Head of caudate nucleus (tissue), 42 donors: ENCODE data around the gene COL6A3.
"Not testable (repeated sequence)": the region's sequence is repeated elsewhere in the genome, so short reads cannot be mapped to it uniquely, and the experiment has no call there.

Experiments used
- DNase-seq, 42 donors: peaks; one replicate each; pipeline versions ENCODE4 v3.0.0 to v3.0.0-alpha.2; 2020 to 2021; ENCODE audit warnings: mixed read lengths in 7 of 42
- intact Hi-C: fragments of 100-400 bp; cut with DNase I; formaldehyde crosslinking; loops from one replicate; pipeline ENCODE4 v1.15.0; 2022

The COL6A3 gene

GRCh38 chr2:237358721-237359517, 55.0 kb downstream of the COL6A3 start:
- no peak for DNase-seq
- intact Hi-C loops = no loop called here

DNA sequence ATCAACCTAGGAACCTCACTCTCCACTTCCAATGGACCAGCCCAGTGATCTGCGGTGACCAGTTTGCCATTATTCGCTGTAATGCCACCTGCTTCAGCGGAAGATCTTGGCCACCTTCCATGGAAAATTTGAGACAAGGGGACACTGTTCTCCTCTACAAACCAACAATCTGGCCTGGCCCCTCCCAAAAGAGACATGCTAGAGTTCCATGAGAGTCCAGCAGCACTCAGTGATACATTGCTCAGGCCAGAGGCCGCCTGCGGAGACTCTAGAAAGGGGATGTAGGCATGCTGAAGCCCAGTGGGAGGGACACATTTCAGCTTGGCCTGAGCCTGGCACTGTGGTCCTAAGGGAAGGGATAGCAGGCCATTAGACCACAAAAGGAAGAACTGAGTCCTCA, 58.3 kb downstream of the COL6A3 start:
- no peak for DNase-seq
- intact Hi-C loops = no loop called here

- intact Hi-C loops = no loop called here
- DNase-seq = no peak
Observed at GRCh38 chr2:237354892-237355291, 59.1 kb downstream of the COL6A3 start.

DNA sequence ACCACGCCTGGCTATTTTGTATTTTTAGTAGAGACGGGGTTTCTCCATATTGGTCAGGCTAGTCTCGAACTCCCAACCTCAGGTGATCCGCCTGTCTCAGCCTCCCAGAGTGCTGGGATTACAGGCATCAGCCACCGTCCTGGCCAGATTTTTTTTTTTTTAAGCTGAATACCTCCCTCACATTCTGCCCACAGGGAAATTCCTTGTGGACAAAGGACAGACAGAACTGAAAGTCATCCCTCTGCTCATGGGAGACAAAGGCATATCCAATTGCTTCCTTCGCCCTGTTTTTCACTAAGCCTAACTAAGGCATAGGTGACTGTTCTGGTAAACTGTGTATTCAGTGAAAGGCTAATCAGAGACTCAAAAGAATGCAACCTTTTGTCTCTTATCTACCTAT, 59.8 kb downstream of the COL6A3 start:
- DNase-seq, intact Hi-C loops: not testable (repeated sequence)

- no peak for DNase-seq
- intact Hi-C loops = no loop called here
Observed at GRCh38 chr2:237353215-237353614, 60.7 kb downstream of the COL6A3 start.

- DNase-seq = no peak
- intact Hi-C loops = no loop called here
Observed at GRCh38 chr2:237352279-237352845, 61.6 kb downstream of the COL6A3 start.

- intact Hi-C loops = no loop called here
- no peak for DNase-seq
Observed at GRCh38 chr2:237351796-237352195, 62.2 kb downstream of the COL6A3 start.

DNA sequence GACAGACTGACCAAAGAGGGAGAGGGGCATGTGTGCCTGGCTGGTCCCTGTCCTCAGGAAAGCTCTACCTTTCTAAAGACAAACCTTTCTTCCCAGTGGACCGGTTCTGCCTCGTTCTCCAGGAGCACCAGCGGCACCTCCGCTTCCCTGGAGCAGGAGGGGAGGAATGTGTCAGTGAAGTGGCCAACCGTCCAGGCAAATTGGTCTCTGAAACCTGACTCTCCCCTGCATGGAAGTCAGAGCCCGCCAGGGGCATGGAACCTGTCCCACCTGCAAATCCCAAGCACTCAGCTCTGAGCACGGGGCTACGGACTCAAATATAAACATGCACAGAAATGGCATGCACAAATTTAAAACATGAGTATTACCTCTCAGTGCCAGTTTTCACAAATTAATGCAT, 62.9 kb downstream of the COL6A3 start:
- intact Hi-C loops = no loop called here
- no peak for DNase-seq

DNA sequence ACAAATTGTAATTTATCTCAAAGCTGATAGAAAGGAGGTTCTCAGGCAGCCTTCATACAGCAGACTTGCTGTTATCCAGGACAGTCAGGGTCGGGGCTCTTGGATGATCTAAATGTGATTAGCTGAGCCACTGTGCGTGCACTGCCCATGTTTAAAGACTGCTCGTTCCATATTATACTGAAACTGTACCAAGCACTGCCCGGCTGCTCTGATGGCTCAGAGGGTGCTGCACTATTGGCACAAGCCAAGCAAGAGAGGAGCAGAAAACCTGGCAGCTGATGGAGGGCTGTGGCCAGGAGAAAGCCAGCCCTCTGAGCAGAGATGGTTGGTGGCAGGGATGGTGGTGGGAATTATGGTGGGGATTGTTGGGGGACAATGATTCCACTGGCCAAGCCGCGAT, 63.4 kb downstream of the COL6A3 start:
- intact Hi-C loops = no loop called here
- DNase-seq = no peak

DNA sequence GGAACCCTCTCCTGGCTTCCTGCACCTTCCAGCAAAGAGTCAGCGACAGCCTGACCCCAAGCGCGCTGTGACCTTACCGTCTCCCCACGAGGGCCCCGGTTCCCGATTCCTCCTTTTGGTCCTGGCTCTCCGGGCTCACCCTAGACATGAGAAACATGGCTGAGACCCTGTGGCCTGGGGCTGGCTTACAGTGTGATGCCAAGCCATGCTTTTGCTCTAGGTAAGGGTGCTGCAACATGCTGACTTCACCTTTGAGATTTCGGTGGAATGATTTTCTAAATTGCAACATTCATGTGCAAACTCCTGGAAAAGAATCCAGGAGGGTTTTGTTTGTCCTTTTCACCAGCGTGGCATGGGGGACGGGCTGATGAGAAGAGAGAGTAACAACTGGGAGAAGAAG, 63.9 kb downstream of the COL6A3 start:
- intact Hi-C loops = no loop called here
- no peak for DNase-seq

GRCh38 chr2:237348281-237348865, 65.6 kb downstream of the COL6A3 start:
- intact Hi-C loops = no loop called here

DNA sequence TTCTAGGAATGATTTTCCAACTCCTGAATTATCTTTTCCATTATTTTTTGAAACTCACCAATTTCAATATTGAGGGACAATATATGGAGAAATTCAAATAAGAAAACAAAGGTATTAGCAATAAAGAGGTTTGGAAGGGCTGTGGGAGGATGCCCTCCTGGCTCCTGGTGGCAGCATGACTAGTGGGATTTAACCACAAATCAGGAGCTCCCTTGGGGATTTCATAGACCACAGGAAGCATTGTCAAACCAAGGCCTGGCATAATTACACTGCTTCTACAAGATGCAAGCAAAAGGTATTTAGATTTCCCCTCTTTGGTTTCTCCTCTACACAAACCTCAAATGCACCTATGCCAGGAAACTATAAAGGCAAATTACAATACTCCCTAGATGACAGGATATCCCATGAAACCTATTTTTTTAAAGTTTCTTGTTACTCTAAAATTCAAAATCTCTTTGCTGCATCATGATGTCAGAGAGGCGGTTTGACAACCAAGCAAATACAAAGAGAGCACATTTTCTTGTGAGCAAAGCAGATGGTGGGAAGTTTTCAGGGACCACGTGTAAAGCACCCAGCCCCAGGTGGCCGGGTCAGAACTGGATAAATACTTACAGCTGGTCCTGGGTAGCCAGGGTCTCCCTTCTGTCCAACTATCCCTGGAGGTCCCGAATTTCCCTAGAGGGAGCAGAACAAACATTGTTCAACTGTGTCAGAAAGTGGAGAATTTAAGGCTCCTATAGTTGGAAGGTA, 67.9 kb downstream of the COL6A3 start:
- intact Hi-C loops = no loop called here
- no peak for DNase-seq

More at GRCh38 chr2:237348281-237348865, 65.6 kb downstream of the COL6A3 start:
- no peak for DNase-seq

- intact Hi-C loops = no loop called here
- DNase-seq = no peak
Observed at GRCh38 chr2:237345411-237345810, 68.6 kb downstream of the COL6A3 start.

DNA sequence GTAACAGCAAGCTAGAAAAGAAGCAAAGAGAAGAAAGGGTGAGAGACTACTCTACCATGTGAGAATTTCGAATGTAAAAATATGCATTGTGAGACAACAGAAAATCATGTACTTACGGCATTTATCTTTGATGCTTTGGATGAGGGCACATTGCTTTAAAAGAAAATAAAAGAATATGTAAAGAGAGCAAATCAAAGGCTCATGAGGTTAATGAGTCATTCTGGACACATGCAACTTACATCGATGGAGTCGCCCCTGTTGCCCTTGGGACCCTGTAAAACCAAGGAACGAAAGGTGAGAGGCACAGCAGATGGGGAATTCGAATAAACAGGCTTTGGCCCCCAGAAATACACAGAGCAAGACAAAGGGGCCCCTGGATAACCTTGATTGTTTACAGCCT, 69.0 kb downstream of the COL6A3 start:
- intact Hi-C loops = no loop called here
- DNase-seq = no peak

- intact Hi-C loops = no loop called here
- DNase-seq = no peak
Observed at GRCh38 chr2:237343993-237344392, 70.0 kb downstream of the COL6A3 start.

GRCh38 chr2:237341872-237342271, 72.1 kb downstream of the COL6A3 start:
- no peak for DNase-seq
- intact Hi-C loops = no loop called here

DNA sequence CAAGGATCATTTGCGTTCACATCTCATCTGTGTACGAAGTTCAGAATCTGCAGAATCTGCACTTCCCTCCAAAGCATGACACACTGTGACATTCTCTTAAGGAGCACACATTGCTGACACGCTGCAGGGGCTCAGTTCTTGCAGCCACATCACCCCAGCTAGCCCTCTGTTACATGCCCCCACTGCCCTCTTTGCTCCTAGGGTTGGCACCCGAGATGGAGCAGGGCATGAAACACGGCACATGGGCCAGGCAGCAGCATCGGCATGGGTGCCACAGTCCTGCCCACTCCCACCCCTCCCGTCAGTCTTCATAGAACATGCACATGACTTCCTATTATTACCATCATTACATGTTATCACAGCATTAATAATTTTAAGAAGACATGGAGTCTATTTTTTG, 76.4 kb downstream of the COL6A3 start:
- intact Hi-C loops = no loop called here
- DNase-seq = no peak

GRCh38 chr2:237336131-237336530, 77.8 kb downstream of the COL6A3 start:
- intact Hi-C loops = no loop called here
- DNase-seq = no peak

DNA sequence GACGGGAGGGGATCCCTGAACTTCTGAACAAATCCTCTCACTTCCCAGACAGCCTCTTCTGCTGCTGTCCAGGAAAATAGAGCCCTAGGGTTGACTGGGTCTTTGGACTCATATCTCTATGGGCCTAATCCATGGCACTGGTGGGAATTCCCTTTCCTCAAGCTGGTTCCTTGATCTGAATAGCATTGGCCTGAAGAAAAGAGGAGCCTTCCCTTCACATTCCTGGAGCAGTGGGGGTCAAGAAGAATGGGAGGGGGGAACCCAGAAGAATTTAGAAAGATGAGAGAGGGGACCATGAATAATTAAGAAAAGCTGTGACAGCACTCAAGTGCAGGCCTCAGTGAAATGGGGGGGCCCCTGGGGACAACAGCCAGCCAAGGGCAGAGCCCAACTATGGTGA, 80.2 kb downstream of the COL6A3 start:
- intact Hi-C loops = no loop called here
- no peak for DNase-seq

DNA sequence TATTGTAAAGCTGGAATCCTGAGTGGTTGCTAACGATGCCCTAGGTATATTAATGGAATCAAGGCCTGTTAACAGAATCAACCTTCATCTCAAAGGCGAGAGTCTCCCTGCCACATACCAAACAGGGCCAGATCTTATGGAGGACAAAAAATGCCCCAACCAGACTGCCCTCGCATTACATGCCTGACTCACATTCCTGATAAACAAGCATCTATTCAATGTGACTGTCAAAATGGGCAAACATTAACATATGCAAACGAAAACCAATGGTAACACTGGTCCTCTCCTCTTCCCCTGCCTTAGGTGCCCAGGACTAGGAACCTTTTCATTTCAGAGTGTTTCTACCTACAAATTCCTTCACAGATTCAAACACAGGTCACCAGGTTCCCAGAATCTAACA, 83.4 kb downstream of the COL6A3 start:
- intact Hi-C loops = no loop called here
- DNase-seq = no peak
